ENCODE results near the gene EMX1.

DNA sequence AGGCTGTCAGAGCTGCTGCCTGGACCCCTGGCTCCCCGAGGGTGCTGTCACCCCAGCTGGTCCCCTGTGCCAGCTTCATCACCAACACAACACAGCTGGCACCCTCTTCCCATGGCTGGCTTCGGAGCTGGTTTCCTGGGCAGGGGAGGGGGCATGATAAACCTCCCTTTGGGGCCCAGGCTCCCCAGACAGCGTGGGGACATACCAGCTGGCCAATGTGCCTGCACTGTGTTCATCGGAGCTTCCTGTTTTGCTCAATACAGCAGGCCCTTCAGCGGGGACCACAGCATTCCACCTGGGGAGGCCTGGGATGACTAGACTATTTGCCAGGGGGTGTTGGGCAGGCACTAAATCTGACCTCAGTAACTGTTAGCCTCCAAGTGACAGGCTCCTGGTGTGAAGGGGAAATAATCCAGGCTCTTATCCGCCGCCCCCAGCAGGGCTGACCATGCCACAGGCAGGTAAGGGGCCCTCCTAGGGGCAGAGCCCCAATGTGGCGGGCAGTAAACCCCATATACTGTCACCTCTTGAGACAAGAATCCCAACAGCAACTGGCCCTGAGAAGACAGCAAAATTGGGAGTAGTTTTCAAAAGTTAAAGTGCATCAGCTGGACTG, 44.6 kb downstream of the EMX1 start:
- TF ChIP-seq, protein P1, sequence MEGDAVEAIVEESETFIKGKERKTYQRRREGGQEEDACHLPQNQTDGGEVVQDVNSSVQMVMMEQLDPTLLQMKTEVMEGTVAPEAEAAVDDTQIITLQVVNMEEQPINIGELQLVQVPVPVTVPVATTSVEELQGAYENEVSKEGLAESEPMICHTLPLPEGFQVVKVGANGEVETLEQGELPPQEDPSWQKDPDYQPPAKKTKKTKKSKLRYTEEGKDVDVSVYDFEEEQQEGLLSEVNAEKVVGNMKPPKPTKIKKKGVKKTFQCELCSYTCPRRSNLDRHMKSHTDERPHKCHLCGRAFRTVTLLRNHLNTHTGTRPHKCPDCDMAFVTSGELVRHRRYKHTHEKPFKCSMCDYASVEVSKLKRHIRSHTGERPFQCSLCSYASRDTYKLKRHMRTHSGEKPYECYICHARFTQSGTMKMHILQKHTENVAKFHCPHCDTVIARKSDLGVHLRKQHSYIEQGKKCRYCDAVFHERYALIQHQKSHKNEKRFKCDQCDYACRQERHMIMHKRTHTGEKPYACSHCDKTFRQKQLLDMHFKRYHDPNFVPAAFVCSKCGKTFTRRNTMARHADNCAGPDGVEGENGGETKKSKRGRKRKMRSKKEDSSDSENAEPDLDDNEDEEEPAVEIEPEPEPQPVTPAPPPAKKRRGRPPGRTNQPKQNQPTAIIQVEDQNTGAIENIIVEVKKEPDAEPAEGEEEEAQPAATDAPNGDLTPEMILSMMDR (conservative IDR thresholded peaks at IDR 0.05; ENCODE audit: low read depth, low read length): no peak
- TF ChIP-seq EZH2 (IDR thresholded peaks at IDR 0.05; ENCODE audit: low read length, unreplicated experiment) (no peak), EZH2phosphoT487 (IDR thresholded peaks at IDR 0.05; ENCODE audit: borderline replicate concordance, low read length) (no peak)
